Measurements from ENCODE around the gene ABI1. TPM values are rescaled to one million over a fixed set of nuclear protein-coding genes. Genes with fewer than 3 reads are reported as not detected.

ABI1 gene
- total and polyA plus RNA-seq, 8 donors, result 13.0 to 30.0 (median 18.2) TPM

DNA sequence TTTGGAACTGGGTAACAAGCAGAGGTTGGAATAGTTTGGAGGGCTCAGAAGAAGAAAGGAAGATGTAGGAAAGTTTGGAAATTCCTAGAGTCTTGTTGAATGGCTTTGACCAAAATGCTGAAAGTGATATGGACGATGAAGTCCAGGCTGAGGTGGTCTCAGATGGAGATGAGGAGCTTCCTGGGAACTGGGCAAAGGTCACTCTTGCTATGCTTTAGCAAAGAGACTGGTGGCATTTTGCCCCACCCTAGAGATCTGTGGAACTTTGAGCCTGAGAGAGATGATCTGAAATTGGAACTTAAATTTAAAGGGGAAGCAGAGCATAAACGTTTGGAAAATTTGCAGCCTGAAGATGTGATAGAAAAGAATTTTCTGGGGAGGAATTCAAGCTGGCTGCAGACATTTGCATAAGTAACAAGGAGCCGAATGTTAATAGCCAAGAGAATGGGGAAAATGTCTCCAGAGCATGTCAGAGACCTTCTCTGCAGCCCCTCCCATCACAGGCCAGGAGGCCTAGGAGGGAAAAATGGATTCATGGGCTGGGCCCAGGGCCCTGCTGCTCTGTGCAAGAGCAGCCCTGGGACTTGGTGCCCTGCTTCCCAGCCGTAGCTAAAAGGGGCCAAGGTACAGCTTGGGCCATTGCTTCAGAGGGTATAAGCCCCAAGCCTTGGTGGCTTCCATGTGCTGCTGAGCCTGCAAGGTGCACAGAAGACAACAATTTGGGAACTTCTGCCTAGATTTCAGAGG is 159.7 kb downstream of the ABI1 start:
- Histone ChIP-seq H3K4me1 (peaks cover 0 to 10% (median 6%) of the 10 kb centered on the region in 3 donors), H3K4me3 (no peak overlapping the region), H3K9me3 (no peaks in the 10 kb centered on the region), H3K36me3 (no peaks in the 10 kb centered on the region), H3K27ac (no peak overlapping the region), H3K27me3 (no peaks in the 10 kb centered on the region)
- FAIRE-seq (no peak), DNase-seq (no peak), ATAC-seq (no peak)
- WGBS, 2 donors, result 60 to 66% methylated on average over 4 of the region's 4 CpGs
- TF ChIP-seq, protein P1, sequence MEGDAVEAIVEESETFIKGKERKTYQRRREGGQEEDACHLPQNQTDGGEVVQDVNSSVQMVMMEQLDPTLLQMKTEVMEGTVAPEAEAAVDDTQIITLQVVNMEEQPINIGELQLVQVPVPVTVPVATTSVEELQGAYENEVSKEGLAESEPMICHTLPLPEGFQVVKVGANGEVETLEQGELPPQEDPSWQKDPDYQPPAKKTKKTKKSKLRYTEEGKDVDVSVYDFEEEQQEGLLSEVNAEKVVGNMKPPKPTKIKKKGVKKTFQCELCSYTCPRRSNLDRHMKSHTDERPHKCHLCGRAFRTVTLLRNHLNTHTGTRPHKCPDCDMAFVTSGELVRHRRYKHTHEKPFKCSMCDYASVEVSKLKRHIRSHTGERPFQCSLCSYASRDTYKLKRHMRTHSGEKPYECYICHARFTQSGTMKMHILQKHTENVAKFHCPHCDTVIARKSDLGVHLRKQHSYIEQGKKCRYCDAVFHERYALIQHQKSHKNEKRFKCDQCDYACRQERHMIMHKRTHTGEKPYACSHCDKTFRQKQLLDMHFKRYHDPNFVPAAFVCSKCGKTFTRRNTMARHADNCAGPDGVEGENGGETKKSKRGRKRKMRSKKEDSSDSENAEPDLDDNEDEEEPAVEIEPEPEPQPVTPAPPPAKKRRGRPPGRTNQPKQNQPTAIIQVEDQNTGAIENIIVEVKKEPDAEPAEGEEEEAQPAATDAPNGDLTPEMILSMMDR (IDR thresholded peaks at IDR 0.05), result no peak
- intact Hi-C loops (cut with DNase I), result no loop called here

DNA sequence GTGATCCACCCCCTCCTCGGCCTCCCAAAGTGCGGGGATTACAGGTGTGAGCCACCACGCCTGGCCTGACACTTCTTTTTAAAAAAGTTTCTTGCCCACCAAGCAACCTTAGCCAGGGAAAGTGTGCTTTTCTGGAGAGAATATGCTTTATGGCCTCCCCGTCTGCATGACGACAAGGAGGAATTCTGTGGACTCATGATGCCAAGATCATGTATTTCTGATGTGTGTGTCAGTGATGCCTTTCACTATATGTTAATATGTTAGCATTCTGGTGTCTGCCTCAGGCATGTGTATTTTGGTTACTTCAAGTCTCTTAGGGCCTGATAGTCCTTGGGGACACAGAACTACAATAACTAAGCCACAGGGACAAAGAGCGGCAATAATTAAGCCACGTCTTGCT is 161.1 kb downstream of the ABI1 start:
- FAIRE-seq (no peak), ATAC-seq (no peak), DNase-seq (no peak)
- H3K27ac ChIP-seq, result no peak overlapping the region
- no peak overlapping the region for H3K4me3 ChIP-seq
- intact Hi-C loops (cut with DNase I), result no loop called here
- WGBS, 2 donors, result 94 to 99% methylated on average over 7 of the region's 7 CpGs
- TF ChIP-seq, protein P1 (IDR thresholded peaks at IDR 0.05), result no peak
- peaks cover 0 to 10% (median 6%) of the 10 kb centered on the region in 3 donors for H3K4me1 ChIP-seq
- H3K27me3 ChIP-seq, result no peaks in the 10 kb centered on the region
- H3K9me3 ChIP-seq, result no peaks in the 10 kb centered on the region
- no peaks in the 10 kb centered on the region for H3K36me3 ChIP-seq

DNA sequence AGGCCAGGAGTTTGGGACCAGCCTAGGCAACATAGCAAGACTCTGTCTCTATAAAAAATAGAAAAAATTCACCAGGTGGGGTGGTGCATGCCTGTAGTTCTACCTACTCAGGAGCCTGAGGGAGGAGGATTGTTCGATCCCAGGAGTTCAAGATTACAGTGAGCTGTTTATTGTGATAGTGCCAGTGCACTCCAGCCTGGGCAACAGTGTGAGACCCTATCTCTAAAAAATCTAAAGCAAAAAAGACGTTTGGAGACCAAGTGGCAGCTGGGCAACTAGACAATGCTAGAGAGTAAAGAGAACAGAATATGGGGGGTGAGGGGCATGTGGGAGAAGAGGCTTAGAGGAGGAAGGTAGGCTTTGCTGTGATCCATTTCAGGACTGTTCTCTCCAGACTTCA is 161.8 kb downstream of the ABI1 start:
- TF ChIP-seq, protein P1 (IDR thresholded peaks at IDR 0.05), result no peak
- 72 to 76% methylated on average over 2 of the region's 2 CpGs for WGBS, 2 donors
- no peak for DNase-seq
- peaks cover 0 to 10% (median 6%) of the 10 kb centered on the region in 3 donors for H3K4me1 ChIP-seq
- no peak overlapping the region for H3K4me3 ChIP-seq
- FAIRE-seq, result no peak
- H3K27ac ChIP-seq, result no peak overlapping the region
- intact Hi-C loops (cut with DNase I), result no loop called here
- H3K27me3 ChIP-seq, result no peaks in the 10 kb centered on the region
- ATAC-seq, result no peak
- no peaks in the 10 kb centered on the region for H3K9me3 ChIP-seq
- H3K36me3 ChIP-seq, result no peaks in the 10 kb centered on the region

DNA sequence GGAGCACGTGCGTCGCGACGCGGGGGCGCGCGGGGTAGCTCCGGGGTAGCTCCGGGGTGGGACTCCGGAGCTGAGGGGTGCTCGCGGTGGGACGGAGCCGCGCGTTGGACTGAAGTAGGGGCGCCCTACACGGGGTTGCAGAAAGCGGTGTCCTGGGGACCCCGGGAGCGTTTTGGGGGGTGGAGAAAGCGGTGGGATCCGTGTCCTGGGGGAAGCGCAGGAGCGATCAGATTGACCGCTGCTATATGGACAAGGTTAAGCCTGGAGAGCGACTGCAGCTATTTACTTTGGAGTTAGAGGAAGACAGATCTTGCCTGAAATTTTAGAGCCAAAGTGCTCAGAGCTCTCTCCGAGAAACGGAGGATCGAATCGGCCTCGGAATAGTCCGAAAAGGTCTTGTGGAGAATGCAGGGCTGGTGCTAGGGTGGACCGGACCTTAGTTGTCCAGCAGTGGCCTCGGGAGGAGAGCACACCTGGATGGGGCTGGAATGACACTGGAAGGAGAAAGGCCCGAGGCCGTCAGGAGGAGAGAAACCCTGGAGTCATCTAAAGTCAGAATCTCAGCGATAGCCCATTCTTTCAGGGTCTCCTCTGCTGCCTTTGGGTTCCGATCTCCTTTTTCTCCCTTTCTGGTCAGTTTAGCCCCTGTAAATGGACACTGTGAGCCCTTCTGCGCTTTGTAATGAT is 162.7 kb downstream of the ABI1 start:
- no peaks in the 10 kb centered on the region for H3K36me3 ChIP-seq
- FAIRE-seq (no peak), ATAC-seq (no peak), DNase-seq (peak in 1 of 6 donors; percentile 57)
- H3K9me3 ChIP-seq, result no peaks in the 10 kb centered on the region
- TF ChIP-seq, protein P1 (IDR thresholded peaks at IDR 0.05), result no peak
- 2 to 3% methylated on average over 42 of the region's 42 CpGs for WGBS, 2 donors
- H3K27me3 ChIP-seq, result no peaks in the 10 kb centered on the region
- H3K4me1 ChIP-seq, result peaks cover 0 to 10% (median 6%) of the 10 kb centered on the region in 3 donors
- peak overlapping the region; percentile 89 to 97 (median 93) for H3K4me3 ChIP-seq
- intact Hi-C loops (cut with DNase I), result no loop called here
- H3K27ac ChIP-seq, result peak overlapping the region in 1 of 4 donors; percentile 80

All from pancreas (tissue), 10 donors.